ENCODE data around the gene SFTA2.

GRCh38 chr6:30957716-30958115, 25.7 kb upstream of the SFTA2 start:
- TF ChIP-seq ZBTB11 (CRISPR knock-in tag; IDR thresholded peaks at IDR 0.05) (no peak), CTCF (IDR thresholded peaks at IDR 0.05 in 2 of 3, conservative IDR thresholded peaks at IDR 0.05 in 1 of 3; ENCODE audit: insufficient read depth in 2 of 3, low read depth in 1 of 3, low read length in 3 of 3) (no peak), HMG20B (CRISPR knock-in tag; IDR thresholded peaks at IDR 0.05) (no peak), MBD1 (CRISPR knock-in tag; IDR thresholded peaks at IDR 0.05) (no peak), EZH2 (IDR thresholded peaks at IDR 0.05; ENCODE audit: borderline replicate concordance, low read depth, low read length) (no peak), HDAC2 (IDR thresholded peaks at IDR 0.05) (no peak), MXI1 (IDR thresholded peaks at IDR 0.05; ENCODE audit: low read depth, low read length) (no peak)

Data from K562 (cell line).